HepG2 (cell line): Measurements from ENCODE around the gene PLCB1.

Experiments
- BRCA1 ChIP-seq: sonication (generic); formaldehyde crosslinking; IDR thresholded peaks from 2 replicates; pipeline ENCODE4 v1.4.0; 2020; ENCODE audit warnings: missing genetic modification reagents
- CEBPB ChIP-seq: IDR thresholded peaks from 2 replicates; pipeline ENCODE4 v1.6.1; 2011; ENCODE audit warnings: low read depth, low read length, improper control_type of control experiment, borderline replicate concordance
- CREB1 ChIP-seq, 2 experiments: fragments of 450-650 bp in 1 of 2; IDR thresholded peaks; 2 replicates each; pipeline ENCODE4 v1.6.1; 2016 to 2017; ENCODE audit warnings: control low read depth in 1 of 2, mild to moderate bottlenecking in 1 of 2, missing compliant biosample characterization in 1 of 2, missing genetic modification characterization in 1 of 2
- GABPA ChIP-seq, 2 experiments: IDR thresholded peaks; 2 replicates each; pipeline ENCODE4 v1.6.1; 2011 to 2016; ENCODE audit warnings: low read depth in 2 of 2, low read length in 1 of 2, missing biosample characterization in 1 of 2, missing genetic modification characterization in 1 of 2
- SP1 ChIP-seq, 2 experiments: fragments of 450-650 bp in 1 of 2; sonication (generic) in 1 of 2; formaldehyde crosslinking in 1 of 2; IDR thresholded peaks; 2 replicates each; pipeline versions ENCODE4 v1.4.0 to v1.6.1; 2016 to 2020; ENCODE audit warnings: missing genetic modification reagents in 1 of 2
- ZFP82 ChIP-seq: sonication (generic); formaldehyde crosslinking; IDR thresholded peaks from 2 replicates; pipeline ENCODE4 v1.5.1; 2020; ENCODE audit warnings: mild to moderate bottlenecking, missing genetic modification reagents, borderline replicate concordance
- ZNF350 ChIP-seq: sonication (generic); formaldehyde crosslinking; IDR thresholded peaks from 2 replicates; pipeline ENCODE4 v1.4.0; 2020; ENCODE audit warnings: mild to moderate bottlenecking, low read depth, missing genetic modification reagents, borderline replicate concordance
- ZNF678 ChIP-seq: sonication (generic); formaldehyde crosslinking; IDR thresholded peaks from 2 replicates; pipeline ENCODE4 v1.4.0; 2020; ENCODE audit warnings: mild to moderate bottlenecking, missing genetic modification reagents
- ZNF883 ChIP-seq: sonication (generic); formaldehyde crosslinking; IDR thresholded peaks from 2 replicates; pipeline ENCODE4 v1.5.1; 2020; ENCODE audit warnings: mild to moderate bottlenecking, missing genetic modification reagents; ENCODE audit errors: not compliant biosample characterization
- ZSCAN21 ChIP-seq: sonication (generic); formaldehyde crosslinking; IDR thresholded peaks from 2 replicates; pipeline ENCODE4 v1.8.0; 2022; ENCODE audit warnings: mild to moderate bottlenecking, missing genetic modification reagents, moderate library complexity, borderline replicate concordance

DNA sequence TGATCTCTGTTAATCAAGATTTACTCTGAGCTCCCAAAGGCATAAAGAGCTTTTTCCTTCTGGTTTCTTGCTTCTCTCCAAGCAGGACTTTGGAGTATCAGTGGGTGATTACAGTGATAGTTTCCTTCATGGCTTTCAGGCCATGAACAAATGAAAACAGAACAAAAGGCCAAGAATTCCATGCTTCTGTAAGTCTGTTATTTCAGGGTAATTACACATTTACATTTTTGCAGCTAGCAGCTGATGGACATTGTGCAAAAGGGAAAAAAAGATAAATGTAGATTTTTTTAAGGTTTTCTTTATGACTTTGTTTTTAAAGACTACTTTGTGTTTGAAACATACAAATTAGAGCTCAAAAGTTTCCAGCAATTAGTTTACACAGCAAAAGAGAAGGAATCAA, 441.6 kb downstream of the PLCB1 start:
- TF ChIP-seq CEBPB, result no peak
- no peak for TF ChIP-seq ZFP82 (CRISPR knock-in tag)
- no peak for TF ChIP-seq ZNF350 (CRISPR knock-in tag)
- TF ChIP-seq SP1 (IDR thresholded peaks at IDR 0.05), result no peak
- TF ChIP-seq SP1 (CRISPR knock-in tag; IDR thresholded peaks at IDR 0.05), result no peak
- no peak for TF ChIP-seq ZSCAN21 (CRISPR knock-in tag)
- no peak for TF ChIP-seq ZNF883 (CRISPR knock-in tag)
- TF ChIP-seq CREB1 (IDR thresholded peaks at IDR 0.05), result no peak
- TF ChIP-seq CREB1 (CRISPR knock-in tag; IDR thresholded peaks at IDR 0.05), result no peak
- no peak for TF ChIP-seq BRCA1
- no peak for TF ChIP-seq ZNF678 (CRISPR knock-in tag)
- no peak for TF ChIP-seq GABPA (IDR thresholded peaks at IDR 0.05; ENCODE audit: low read depth, low read length)
- TF ChIP-seq GABPA (CRISPR knock-in tag; IDR thresholded peaks at IDR 0.05; ENCODE audit: low read depth), result no peak
